HG03565 (cell line): ENCODE measurements around the gene SCGB1C2.
"Not testable (repeated sequence)": the region's sequence is repeated elsewhere in the genome, so short reads cannot be mapped to it uniquely, and the experiment has no call there.

Experiments used
- ATAC-seq: cut with Tn5 transposase; IDR thresholded peaks from one replicate; pipeline ENCODE4 v1.9.1; 2021; ENCODE audit warnings: mild to moderate bottlenecking, moderate library complexity; ENCODE audit not compliant: unreplicated experiment

SCGB1C2 gene

DNA sequence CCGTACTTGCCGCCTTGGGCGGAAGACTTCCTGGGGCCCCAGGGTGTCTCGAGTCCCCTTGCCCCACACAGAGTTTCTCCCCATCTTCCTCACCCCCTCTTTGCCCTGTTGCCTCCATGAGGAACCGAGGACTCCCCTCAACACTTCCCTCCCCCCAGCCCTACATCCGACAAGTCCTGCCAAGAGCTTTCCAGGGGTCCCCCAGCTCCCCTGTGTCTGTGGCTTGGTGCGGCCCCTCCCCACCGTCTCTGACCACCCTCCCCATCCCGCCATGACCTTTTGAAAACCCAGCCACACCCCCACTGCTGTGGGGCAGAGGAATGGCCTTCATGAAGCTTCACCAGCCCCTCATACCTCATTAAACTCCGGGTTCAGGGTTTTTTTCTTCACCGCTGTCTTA, 11.4 kb downstream of the SCGB1C2 start:
- no peak for ATAC-seq

DNA sequence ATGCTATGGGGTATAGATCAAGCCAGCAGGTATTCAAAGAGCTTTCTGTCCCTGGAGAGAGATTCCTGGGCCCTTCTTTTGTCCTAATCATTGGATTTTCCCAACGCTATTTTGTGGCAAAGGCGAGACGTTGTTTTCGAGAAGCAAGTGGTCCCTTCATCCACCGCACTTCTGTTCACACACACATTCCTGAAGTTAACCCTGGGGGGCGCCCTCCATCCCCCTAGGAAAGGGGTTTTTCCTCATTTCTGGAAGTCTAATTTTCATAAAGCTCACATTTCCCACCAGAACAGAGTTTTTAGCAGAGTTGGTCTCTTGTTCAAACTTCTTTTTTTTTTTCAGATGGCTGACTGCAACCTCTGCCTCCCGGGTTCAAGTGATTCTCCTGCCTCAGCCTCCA, 11.9 kb downstream of the SCGB1C2 start:
- no peak for ATAC-seq

DNA sequence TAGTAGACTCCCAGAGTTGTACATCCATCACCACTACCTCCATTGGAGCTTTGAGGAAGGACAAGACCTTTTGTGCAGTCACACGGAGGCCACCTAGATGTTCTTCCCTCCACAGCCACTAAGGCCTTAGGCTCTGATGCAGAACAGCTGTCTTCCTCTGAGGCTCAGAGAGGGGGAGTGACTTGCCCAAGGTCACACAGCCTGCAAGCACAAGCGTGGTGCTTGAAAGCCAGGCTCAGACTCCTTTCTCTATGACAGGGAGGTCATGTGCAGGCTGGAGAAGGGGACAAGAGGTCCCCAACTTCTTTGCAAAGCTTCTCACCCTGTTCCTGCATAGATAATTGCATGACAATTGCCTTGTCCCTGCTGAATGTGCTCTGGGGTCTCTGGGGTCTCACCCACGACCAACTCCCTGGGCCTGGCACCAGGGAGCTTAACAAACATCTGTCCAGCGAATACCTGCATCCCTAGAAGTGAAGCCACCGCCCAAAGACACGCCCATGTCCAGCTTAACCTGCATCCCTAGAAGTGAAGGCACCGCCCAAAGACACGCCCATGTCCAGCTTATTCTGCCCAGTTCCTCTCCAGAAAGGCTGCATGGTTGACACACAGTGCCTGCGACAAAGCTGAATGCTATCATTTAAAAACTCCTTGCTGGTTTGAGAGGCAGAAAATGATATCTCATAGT, 12.7 kb downstream of the SCGB1C2 start:
- ATAC-seq: no peak

DNA sequence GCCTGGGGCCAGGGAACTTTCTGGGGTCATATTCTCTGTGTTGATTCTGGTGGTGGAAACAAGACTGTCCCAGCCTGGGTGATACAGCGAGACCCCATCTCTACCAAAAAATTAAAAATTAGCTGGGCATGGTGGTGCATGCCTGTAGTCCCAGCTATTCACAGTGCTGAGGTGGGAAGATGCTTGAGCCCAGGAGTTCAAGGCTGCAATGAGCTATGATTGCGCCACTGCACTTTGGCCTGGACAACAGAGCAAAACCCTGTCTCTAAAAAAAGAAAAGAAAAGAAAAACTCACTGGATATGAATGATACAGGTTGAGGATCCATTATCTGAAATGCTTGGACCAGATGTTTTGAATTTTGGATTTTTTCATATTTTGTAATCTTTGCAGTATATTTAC, 13.6 kb downstream of the SCGB1C2 start:
- no peak for ATAC-seq

DNA sequence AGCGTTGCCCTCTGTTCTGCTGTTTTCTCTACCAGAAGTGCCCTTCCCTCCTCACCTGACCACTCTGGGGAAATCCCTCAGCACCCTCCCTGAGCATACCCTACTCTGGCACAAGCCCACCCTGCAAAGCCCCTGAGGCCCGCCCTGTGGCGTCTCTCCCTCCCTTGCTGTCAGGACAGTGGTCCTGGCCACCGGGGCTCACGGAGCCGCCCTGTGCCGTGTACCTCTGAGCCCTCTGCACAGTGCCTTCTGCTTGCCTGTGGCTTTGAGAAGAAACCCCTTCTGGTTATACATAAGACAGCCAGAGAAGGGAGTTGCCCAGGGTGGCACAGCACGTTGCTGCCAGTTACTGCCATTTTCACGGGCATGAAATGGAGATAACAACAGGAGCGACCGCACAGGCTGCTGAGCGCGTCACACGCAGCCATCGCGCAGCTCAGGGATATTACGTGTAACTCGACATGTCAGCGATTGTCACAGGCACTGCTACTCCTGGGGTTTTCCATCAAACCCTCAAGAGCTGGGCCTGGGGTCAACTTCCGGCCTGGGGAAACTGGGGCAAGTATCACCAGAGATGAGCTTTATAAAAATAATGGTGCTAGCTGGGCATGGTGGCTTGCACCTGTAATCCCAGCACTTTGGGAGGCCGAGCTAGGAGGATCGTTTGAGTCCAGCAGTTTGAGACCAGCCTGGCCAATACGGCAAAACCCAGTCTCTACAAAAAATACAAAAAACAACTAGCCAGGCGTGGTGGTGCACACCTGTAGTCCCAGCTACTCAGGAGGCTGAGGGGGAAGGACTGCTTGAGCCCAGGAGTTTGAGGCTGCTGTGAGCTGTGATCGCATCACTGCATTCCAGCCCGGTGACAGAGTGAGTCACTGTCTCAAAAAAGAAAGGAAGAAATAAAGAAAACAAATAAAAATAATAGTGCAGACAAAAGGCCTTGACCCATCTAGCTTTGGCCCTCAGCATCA, 14.8 kb downstream of the SCGB1C2 start:
- ATAC-seq: no peak

DNA sequence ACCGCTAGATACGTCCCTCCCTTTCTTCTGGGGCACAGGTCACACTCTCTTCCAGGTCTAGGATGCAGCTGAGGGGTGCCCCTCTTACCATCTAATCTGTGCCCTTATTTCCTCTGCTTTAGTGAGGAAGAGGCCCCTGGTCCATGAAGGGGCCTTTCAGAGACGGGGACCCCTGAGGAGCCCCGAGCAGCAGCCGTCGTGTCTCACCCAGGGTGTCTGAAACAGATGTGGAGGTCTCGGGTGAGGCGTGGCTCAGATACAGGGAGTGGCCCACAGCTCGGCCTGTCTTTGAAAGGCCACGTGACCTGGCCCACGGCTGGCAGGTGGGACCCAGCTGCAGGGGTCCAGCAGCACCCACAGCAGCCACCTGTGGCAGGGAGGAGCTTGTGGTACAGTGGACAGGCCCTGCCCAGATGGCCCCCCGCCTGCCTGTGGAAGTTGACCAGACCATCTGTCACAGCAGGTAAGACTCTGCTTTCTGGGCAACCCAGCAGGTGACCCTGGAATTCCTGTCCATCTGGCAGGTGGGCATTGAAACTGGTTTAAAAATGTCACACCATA, 15.6 kb downstream of the SCGB1C2 start:
- no peak for ATAC-seq

DNA sequence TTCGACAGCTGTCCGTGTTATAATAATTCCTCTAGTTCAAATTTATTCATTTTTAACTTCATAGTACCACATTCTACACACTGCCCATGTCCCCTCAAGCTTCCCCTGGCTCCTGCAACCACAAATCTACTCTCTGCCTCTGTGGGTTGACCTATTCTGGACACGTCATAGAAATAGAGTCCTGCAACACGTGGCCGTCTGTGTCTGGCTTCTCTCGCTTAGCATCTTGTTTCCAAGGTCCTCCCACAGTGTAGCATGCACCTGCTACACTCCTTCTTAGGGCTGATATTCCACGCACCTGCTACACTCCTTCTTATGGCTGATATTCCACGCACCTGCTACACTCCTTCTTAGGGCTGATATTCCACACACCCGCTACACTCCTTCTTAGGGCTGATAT, 16.5 kb downstream of the SCGB1C2 start:
- ATAC-seq: no peak

DNA sequence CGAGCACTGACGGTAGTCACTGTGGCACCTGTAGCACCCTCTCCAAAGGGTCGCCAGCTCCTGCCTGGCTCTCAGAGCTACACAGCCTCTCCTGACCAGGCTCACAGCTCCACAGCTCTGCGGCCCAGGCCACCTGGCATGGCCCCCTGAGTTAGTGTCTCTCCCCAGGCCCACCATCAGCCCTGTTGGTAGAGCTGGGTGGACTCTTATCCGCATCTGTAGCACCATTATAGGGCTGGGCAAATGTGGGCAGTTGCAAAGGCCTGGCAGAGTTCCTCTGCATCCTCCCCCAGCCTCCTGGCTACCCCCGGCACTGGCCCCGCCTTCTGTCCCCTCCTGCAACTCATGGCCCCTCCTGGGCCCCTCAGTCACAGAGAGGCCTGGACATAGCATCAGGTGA, 18.2 kb downstream of the SCGB1C2 start:
- ATAC-seq: no peak

DNA sequence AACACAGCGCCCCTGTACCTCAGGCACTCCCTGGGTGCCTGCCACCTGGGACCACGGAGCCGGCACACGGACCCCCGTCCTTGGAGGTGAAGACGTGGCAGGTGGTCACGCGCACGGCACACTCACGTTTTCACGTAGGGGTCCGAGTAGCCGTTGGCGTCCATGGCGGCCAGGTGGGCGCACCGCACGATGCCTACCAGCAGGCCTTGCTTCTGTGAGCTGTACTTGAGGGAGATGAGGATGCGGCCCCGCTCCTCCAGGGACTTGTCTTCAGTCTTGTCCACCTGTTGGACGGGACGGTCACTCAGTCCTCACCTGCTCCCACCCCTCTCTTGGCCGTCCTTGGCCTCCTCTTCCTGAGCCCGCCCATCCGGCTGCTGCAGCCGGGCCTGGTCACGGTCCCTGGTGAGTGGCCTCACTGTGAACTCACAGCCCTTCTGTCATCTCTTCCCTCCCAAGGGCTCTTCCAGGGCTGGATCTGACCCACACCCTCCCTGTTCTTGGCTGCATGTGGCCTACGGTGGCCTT, 18.8 kb downstream of the SCGB1C2 start:
- ATAC-seq: no peak

DNA sequence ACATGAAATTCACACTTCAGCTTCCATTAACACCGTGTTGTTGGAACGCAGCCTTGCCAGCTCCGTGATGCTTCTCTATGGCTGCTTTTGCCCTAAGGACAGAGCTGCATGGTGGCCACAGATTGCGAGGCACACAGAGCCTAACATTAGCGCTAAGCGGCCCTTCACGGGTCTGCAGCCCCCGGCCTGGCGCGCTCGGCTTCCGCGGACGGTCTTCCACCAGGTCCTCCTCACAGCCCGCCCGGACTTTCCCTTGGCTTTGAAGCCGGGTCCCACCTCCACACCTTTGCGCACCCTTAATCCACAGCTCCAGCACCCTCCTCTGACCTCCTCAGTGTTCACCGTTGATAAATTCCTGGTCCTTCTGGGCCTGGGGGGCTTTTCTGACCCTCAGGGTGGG, 19.6 kb downstream of the SCGB1C2 start:
- ATAC-seq: no peak

DNA sequence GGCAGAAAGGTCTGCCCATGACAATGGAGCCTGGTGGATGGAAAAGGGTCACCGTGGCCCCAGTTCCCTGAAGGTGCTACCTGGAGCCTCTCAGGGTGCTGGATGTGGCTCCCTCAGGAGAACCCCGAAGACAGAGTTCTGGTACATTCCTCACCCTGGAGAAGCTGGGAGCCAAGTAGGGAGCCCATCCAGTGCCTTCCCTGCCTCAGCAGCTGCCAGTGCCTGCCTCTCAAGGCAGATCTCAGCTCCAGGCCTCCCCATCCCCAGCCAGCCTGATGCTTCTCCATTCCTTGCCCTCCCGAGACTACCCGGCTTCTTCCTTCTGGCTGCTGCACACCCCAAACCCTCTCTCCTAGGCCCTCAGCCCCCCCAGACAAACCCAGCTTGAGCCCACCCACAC, 20.5 kb downstream of the SCGB1C2 start:
- no peak for ATAC-seq

DNA sequence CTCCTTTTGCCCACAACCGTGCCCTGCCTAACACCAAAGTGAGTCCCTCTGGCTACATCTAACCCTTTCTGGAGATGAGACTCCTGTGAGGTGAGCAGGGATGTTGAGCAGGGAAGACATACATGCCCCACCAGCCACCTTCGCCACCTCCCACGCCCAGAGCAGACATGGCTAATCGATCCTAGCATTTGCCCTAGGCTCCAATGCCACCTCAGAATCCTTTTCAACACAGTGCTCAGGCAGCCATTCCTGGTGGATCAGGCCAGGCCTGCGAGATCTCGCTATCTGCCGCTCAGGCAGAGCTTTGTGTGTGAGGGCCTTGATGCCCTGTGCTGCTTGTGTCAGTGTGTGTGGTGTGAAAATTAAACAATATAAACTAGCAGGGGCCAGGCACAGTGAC, 21.0 kb downstream of the SCGB1C2 start:
- no peak for ATAC-seq

DNA sequence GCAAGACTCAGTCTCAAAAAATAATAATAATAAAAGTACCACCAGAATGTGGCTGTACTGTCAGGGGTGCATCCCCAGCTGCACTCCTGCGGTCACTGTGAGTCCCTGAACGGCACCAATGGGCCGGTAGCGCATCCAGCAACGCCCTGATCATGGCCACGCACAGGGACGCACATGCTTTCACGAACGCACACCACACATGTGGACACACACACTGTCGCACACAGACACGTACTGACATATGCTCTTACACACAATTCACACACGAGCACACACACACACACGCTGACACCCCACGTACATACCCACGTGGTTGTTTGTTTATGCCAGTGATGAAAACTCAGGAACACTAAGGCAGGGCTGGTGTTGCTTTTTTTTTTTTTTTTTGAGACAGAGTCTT, 22.2 kb downstream of the SCGB1C2 start:
- no peak for ATAC-seq

DNA sequence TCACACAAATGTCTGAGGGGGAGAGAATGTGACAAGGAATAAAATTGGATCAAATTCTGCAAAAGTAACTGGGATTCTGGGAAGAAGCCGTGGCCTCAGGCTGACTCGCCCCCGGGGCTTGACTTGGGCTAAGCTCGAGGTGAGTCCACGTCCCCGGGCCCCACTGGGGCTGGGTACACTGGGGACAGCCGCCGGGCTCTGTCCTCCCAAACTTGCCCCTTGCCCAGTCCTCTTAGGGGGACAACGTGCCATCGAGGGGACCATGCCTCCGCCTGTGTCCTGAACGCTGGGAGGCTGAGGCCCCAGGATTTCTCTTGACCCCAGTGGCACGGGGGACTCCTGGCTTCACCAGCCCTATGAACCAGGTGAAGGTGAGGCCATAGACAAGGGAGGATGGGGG, 23.0 kb downstream of the SCGB1C2 start:
- ATAC-seq: no peak

DNA sequence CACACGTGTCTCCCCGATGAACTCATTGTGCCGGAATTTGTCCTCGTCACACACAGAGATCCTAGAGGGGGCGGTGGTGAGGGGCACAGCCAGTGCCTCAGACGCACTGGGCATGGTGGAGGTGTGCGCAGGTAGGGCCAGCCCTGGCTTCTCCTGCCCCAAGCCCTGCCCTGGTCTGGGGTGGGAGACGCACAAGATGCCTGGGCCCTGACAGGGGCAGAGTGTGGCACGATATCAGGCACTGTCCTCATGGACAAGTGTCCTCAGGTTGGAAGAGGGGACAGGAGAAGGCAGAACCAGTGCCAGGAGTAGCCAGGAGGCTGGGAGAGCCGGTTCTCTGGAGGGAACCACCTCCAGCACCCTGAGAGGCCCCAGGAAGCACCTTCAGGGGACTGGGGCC, 24.1 kb downstream of the SCGB1C2 start:
- no peak for ATAC-seq

DNA sequence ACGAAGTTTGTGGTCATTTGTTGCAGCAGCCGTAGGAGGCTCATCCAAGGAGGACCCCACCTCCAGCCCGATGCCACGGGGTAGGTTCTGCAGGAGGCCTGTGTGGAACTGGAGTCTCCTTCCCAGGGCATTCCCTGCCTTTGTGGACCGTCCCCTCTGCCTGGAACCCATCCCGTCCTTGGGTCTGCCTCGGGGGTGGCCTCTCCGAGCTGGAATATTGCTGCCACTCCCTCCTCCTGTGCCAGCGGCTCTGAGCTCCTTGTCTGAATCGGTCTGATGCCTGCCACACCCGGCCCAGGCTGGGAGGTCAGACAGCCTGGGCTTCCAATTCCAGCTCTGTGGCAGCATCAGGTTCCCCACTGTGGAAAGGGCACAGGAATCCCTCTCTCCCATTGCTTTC, 25.3 kb downstream of the SCGB1C2 start:
- no peak for ATAC-seq

DNA sequence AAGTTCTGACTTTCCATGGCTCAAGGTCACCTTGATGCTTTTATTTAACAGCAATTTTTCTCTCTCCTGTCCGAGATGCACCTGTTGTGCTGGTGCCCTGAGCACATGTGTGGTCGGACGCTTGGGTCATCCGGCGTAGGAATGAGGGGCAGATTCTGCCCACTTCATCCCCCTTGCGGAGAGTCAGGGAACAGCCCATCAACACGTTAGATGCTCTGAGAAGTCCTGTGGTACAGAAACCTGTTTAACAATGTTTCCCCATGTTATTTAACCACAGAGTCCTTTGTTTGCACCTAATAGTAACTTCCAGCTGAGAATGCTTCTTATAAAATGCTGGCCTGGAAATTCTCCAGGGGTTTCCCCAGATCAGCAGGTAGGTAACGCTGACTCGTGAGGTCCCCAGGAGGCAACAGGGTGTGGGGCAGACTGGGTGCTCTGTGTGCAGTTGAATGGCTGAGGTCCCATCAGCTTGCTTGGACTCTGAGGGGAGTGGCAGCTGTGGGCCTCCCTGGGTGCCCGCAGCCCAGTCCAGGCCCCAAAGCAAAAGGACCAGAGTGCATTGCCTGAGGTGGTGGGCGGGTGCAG, 26.2 kb downstream of the SCGB1C2 start:
- no peak for ATAC-seq

DNA sequence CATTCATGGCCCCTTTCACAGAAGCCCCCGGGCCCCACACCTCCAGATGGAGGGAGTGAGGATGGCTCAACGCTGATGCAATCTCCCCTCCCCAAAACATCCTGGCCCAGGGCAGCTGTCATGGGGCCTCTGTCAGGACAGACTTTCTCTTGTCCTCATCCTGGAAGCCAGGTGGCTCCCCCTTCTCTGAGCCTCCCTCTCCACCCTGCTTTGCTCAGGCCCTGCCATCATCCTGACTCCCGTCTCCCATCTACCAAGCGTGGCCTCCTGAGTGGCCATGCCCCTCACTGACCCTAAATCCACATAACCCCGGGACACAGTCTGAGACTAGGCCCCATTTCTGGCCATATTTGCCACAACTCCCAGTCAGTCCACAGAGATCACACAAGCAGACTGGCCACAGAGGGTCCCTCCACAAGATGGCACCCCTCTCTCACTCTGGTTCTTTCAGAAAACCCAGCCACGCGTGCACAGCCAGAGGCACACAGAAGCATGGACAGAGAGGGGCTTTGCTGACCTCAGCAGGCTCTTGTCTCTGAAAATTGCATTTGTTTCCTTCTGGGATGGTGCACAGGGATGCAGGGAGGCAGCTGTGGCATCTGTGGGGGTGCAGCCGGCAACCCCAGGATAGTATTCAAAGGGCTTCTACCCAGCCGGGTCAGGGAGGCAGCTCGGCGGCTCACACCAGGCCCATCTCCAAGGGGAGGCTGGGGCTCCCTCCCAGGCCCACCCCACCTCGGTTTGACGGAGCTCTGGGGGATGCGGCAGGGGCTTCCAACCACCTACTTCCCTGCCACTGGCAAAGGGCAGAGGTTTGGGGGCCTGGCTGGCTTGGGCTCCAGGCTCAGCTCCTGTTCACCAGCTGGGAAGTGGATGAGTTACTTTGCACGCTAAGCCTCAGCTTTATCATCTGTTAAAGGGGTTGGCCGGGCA, 27.2 kb downstream of the SCGB1C2 start:
- ATAC-seq: no peak

DNA sequence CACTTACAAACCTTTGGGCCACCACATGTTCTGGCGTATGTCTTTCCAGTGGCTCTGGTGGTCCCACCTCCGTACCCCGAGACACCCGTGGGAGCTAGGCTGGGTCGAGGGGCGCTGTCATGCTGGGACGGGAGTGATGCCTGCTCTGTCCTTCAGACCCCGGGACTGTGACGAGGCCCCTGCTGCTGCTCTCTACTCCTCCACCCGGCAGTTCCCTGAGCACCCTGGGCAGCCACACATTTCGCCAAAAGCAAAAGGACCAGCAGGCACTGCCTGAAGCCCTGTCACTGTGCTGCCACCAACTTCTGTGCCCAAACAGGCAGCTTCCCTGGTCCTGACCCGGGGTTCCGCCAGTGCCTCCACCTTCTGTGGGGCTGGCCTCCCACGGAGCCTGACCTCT, 28.6 kb downstream of the SCGB1C2 start:
- ATAC-seq: no peak

DNA sequence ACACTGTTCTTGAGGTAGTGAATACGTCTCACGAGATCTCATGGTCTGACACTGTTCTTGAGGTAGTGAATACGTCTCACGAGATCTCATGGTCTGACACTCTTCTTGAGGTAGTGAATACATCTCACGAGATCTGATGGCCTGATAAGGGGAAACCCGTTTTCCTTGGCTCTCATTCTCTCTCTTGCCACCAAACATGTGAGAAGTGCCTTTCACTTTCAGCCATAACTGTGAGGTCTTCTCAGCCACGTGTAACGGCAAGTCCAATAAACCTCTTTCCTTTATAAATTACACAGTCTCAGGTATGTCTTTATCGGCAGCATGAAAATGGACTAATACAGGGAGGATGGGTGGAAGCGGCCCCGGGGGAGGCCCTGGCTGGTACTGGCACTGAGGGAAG, 31.2 kb downstream of the SCGB1C2 start:
- ATAC-seq: not testable (repeated sequence)
